ENCODE results near the gene CLDN25. TPM values are rescaled to one million over a fixed set of nuclear protein-coding genes. Genes with fewer than 3 reads are reported as not detected.

The CLDN25 gene
- total RNA-seq (2016; rRNA removed; fragmentation: Illumina TruSeq; extraction: Trizol) (not detected in 2 replicates), polyA plus RNA-seq (2011; rRNA removed) (not detected in 2 replicates), polyA minus RNA-seq (2011; rRNA and poly(A)+ RNA removed; ENCODE audit: low replicate concordance) (not detected in 2 replicates), Bru-seq, nascent RNA (percentile 0 among the genes with signal in this experiment), BruChase-seq, experiment 1, labeled RNA remaining after a 6-hour chase (not detected), BruChase-seq, experiment 2, labeled RNA remaining after a 2-hour chase (not detected)
- total RNA-seq (2016; cell fraction: cytosol; rRNA removed; fragmentation: Illumina TruSeq; extraction: Trizol; ENCODE audit: low read depth) = not detected in 2 replicates
- not detected in 2 replicates for total RNA-seq (2016; cell fraction: insoluble cytoplasmic fraction; rRNA removed; fragmentation: Illumina TruSeq; extraction: Trizol)
- not detected in 2 replicates for total RNA-seq (2016; cell fraction: membrane; rRNA removed; fragmentation: Illumina TruSeq; extraction: Trizol)
- total RNA-seq (2016; cell fraction: nucleus; rRNA removed; fragmentation: Illumina TruSeq; extraction: Trizol) = not detected in 2 replicates
- polyA plus RNA-seq (2011; cell fraction: cytosol; rRNA removed) = not detected in 2 replicates
- polyA plus RNA-seq (2011; cell fraction: nucleus; rRNA removed) = not detected in 2 replicates
- not detected in 2 replicates for polyA plus RNA-seq (2012)
- polyA plus RNA-seq (2016; cell fraction: cytosol; fragmentation: Illumina TruSeq; extraction: Trizol; ENCODE audit: low read depth) = not detected in 2 replicates
- not detected in 2 replicates for polyA plus RNA-seq (2016; cell fraction: insoluble cytoplasmic fraction; fragmentation: Illumina TruSeq; extraction: Trizol; ENCODE audit: low read depth)
- polyA plus RNA-seq (2016; cell fraction: membrane; fragmentation: Illumina TruSeq; extraction: Trizol; ENCODE audit: low read depth) = not detected in 2 replicates
- not detected in 2 replicates for polyA plus RNA-seq (2016; cell fraction: nucleus; fragmentation: Illumina TruSeq; extraction: Trizol; ENCODE audit: insufficient read depth, low read depth)
- not detected in 2 replicates for polyA minus RNA-seq (2011; cell fraction: cytosol; rRNA and poly(A)+ RNA removed)
- not detected in 2 replicates for polyA minus RNA-seq (2011; cell fraction: nucleus; rRNA and poly(A)+ RNA removed)
- long read RNA-seq, experiment 1 = 0 reads
- long read RNA-seq, experiment 2 = 0 reads

DNA sequence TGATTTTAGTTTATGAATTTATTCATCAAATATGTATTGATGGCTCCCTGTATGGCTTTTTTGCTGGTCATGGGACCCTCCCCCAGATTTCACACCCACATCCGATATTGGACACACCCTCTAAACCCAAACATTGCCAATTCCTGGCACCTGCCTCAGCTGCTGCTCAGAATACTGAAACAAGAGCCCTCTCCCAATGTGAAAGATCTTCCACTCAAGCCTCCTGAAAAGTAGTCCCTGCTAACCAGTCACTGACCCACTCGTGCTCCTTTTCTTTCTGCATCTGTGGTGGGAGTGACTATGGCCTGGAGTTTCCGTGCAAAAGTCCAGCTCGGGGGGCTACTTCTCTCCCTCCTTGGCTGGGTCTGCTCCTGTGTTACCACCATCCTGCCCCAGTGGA is at the start of gene CLDN25:
CLDN25 (plus strand) TSS at position 301 of the 400 bp plus-strand sequence; CDS start at position 301, 0 bp downstream.
- FAIRE-seq = no peak
- WGBS (ENCODE audit: low lambda C conversion rate) = 25% methylated on average over 4 of the region's 4 CpGs
- no peaks in the 10 kb centered on the region for H3K36me3 ChIP-seq (replicated peaks in 1 of 2; ENCODE audit: control insufficient read depth in 1 of 2, insufficient read depth in 2 of 2, low read length in 2 of 2)
- intact Hi-C loops (cut with micrococcal nuclease; ENCODE audit: unreplicated experiment) (no loop called here), in situ Hi-C loops (cut with HindIII; ENCODE audit: extremely low pct_ligation_motif_present, low pct_unique_long_range_greater_than_20kb) (no loop called here)
- H3K9me3 ChIP-seq (ENCODE audit: low read length) = no peaks in the 10 kb centered on the region
- H2AFZ ChIP-seq (ENCODE audit: low read length) = no peak within 1 kb of the TSS
- H3K27ac ChIP-seq (ENCODE audit: extremely low read length, insufficient read depth, low read length) = no peak within 1 kb of the TSS
- no peak within 1 kb of the TSS for H3K9ac ChIP-seq (ENCODE audit: insufficient read depth, low read depth, low read length)
- no peaks in the 10 kb centered on the region for H3K79me2 ChIP-seq (ENCODE audit: insufficient read depth, low read length)
- H3K4me3 ChIP-seq (replicated peaks in 1 of 3; ENCODE audit: insufficient read depth in 1 of 3, low read depth in 2 of 3, low read length in 3 of 3) = no peak within 1 kb of the TSS
- ChIA-PET POLR2A (no interaction called here), CTCF (ENCODE audit: low intra/inter-chr PET ratio, low total read pairs) (no interaction called here)
- peaks cover 0 to 7% of the 10 kb centered on the region in 2 experiments; a peak in 2 of 5 replicates for H3K27me3 ChIP-seq (ENCODE audit: control insufficient read depth in 1 of 2, insufficient read depth in 2 of 2, low read length in 2 of 2)
- DNase-seq (ENCODE audit: low spot score) = no peak
- H3K4me2 ChIP-seq (ENCODE audit: low read depth, low read length) = no peak within 1 kb of the TSS
- BruUV-seq (replicated peaks) = no TSS peak
- no peak for ATAC-seq
- no peaks in the 10 kb centered on the region for H4K20me1 ChIP-seq (ENCODE audit: insufficient read depth, low read length)
- peaks cover 7% of the 10 kb centered on the region; the same call in 1 of the 2 replicates for H3K4me1 ChIP-seq (ENCODE audit: insufficient read depth, low read length)
- TF ChIP-seq GZF1 (CRISPR knock-in tag; IDR thresholded peaks at IDR 0.05) (no peak), ZNF253 (CRISPR knock-in tag; IDR thresholded peaks at IDR 0.05; ENCODE audit: borderline replicate concordance) (no peak), ZNF44 (CRISPR knock-in tag; IDR thresholded peaks at IDR 0.05) (no peak), TP53 (CRISPR knock-in tag; conservative IDR thresholded peaks at IDR 0.05) (no peak), ZNF652 (CRISPR knock-in tag; IDR thresholded peaks at IDR 0.05; ENCODE audit: borderline replicate concordance, low read depth) (no peak), KMT2B (CRISPR knock-in tag; IDR thresholded peaks at IDR 0.05) (no peak), ZMYM4 (CRISPR knock-in tag; IDR thresholded peaks at IDR 0.05) (no peak), PPARG (CRISPR knock-in tag; conservative IDR thresholded peaks at IDR 0.05) (no peak), ZNF530 (CRISPR knock-in tag; IDR thresholded peaks at IDR 0.05; ENCODE audit: low read depth) (no peak), KLF6 (CRISPR knock-in tag; IDR thresholded peaks at IDR 0.05) (no peak), ZNF138 (CRISPR knock-in tag; IDR thresholded peaks at IDR 0.05; ENCODE audit: low read depth) (no peak)
- TF ChIP-seq, protein P1, sequence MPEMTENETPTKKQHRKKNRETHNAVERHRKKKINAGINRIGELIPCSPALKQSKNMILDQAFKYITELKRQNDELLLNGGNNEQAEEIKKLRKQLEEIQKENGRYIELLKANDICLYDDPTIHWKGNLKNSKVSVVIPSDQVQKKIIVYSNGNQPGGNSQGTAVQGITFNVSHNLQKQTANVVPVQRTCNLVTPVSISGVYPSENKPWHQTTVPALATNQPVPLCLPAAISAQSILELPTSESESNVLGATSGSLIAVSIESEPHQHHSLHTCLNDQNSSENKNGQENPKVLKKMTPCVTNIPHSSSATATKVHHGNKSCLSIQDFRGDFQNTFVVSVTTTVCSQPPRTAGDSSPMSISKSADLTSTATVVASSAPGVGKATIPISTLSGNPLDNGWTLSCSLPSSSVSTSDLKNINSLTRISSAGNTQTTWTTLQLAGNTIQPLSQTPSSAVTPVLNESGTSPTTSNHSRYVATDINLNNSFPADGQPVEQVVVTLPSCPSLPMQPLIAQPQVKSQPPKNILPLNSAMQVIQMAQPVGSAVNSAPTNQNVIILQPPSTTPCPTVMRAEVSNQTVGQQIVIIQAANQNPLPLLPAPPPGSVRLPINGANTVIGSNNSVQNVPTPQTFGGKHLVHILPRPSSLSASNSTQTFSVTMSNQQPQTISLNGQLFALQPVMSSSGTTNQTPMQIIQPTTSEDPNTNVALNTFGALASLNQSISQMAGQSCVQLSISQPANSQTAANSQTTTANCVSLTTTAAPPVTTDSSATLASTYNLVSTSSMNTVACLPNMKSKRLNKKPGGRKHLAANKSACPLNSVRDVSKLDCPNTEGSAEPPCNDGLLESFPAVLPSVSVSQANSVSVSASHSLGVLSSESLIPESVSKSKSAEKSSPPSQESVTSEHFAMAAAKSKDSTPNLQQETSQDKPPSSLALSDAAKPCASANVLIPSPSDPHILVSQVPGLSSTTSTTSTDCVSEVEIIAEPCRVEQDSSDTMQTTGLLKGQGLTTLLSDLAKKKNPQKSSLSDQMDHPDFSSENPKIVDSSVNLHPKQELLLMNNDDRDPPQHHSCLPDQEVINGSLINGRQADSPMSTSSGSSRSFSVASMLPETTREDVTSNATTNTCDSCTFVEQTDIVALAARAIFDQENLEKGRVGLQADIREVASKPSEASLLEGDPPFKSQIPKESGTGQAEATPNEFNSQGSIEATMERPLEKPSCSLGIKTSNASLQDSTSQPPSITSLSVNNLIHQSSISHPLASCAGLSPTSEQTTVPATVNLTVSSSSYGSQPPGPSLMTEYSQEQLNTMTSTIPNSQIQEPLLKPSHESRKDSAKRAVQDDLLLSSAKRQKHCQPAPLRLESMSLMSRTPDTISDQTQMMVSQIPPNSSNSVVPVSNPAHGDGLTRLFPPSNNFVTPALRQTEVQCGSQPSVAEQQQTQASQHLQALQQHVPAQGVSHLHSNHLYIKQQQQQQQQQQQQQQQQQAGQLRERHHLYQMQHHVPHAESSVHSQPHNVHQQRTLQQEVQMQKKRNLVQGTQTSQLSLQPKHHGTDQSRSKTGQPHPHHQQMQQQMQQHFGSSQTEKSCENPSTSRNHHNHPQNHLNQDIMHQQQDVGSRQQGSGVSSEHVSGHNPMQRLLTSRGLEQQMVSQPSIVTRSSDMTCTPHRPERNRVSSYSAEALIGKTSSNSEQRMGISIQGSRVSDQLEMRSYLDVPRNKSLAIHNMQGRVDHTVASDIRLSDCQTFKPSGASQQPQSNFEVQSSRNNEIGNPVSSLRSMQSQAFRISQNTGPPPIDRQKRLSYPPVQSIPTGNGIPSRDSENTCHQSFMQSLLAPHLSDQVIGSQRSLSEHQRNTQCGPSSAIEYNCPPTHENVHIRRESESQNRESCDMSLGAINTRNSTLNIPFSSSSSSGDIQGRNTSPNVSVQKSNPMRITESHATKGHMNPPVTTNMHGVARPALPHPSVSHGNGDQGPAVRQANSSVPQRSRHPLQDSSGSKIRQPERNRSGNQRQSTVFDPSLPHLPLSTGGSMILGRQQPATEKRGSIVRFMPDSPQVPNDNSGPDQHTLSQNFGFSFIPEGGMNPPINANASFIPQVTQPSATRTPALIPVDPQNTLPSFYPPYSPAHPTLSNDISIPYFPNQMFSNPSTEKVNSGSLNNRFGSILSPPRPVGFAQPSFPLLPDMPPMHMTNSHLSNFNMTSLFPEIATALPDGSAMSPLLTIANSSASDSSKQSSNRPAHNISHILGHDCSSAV (CRISPR knock-in tag; IDR thresholded peaks at IDR 0.05; ENCODE audit: borderline replicate concordance) = no peak
- TF ChIP-seq, protein P2, sequence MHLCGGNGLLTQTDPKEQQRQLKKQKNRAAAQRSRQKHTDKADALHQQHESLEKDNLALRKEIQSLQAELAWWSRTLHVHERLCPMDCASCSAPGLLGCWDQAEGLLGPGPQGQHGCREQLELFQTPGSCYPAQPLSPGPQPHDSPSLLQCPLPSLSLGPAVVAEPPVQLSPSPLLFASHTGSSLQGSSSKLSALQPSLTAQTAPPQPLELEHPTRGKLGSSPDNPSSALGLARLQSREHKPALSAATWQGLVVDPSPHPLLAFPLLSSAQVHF (CRISPR knock-in tag; IDR thresholded peaks at IDR 0.05) = no peak
